HFF-Myc (cell line): Measurements from ENCODE around the gene CUTA.

Experiments used
- DNase-seq: peaks from one replicate; pipeline ENCODE4 v3.0.0-alpha.2; 2011; ENCODE audit warnings: low read depth; ENCODE audit errors: extremely low read depth
- H3K4me3 ChIP-seq: replicated peaks from 2 replicates; pipeline ENCODE4 v1.5.1; 2011; ENCODE audit warnings: low read depth, mild to moderate bottlenecking, control low read depth, low read length
- TF ChIP-seq, protein P1 (sequence below): IDR thresholded peaks from 2 replicates; pipeline ENCODE4 v1.5.1; 2012; ENCODE audit warnings: mild to moderate bottlenecking, low read depth, low read length, control low read depth; ENCODE audit errors: missing control alignments

The CUTA gene

DNA sequence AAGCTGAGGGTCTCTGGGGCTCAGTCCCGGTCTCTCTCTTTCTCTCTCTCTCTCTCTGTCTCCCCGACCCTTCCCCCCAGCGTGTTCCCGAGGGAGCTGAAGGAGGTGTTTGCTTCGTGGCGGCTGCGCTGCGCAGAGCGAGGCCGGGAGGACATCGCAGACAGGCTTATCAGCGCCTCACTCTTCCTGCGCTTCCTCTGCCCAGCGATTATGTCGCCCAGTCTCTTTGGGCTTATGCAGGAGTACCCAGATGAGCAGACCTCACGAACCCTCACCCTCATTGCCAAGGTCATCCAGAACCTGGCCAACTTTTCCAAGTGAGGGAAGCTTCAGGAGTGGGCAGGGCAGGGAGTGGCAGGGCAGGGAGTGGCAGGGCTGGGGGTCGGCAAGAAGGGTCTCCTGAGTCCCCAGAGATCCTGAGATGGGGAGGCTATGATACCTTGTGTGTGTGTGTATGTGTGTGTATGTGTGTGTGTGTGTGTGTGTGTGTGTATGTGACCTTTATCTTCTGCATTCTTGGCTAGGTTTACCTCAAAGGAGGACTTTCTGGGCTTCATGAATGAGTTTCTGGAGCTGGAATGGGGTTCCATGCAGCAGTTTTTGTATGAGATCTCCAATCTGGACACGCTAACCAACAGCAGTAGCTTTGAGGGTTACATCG lies 22.9 kb upstream of the CUTA start:
- H3K4me3 ChIP-seq = no peak overlapping the region
- DNase-seq = no peak
- TF ChIP-seq, protein P1, sequence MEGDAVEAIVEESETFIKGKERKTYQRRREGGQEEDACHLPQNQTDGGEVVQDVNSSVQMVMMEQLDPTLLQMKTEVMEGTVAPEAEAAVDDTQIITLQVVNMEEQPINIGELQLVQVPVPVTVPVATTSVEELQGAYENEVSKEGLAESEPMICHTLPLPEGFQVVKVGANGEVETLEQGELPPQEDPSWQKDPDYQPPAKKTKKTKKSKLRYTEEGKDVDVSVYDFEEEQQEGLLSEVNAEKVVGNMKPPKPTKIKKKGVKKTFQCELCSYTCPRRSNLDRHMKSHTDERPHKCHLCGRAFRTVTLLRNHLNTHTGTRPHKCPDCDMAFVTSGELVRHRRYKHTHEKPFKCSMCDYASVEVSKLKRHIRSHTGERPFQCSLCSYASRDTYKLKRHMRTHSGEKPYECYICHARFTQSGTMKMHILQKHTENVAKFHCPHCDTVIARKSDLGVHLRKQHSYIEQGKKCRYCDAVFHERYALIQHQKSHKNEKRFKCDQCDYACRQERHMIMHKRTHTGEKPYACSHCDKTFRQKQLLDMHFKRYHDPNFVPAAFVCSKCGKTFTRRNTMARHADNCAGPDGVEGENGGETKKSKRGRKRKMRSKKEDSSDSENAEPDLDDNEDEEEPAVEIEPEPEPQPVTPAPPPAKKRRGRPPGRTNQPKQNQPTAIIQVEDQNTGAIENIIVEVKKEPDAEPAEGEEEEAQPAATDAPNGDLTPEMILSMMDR = no peak

DNA sequence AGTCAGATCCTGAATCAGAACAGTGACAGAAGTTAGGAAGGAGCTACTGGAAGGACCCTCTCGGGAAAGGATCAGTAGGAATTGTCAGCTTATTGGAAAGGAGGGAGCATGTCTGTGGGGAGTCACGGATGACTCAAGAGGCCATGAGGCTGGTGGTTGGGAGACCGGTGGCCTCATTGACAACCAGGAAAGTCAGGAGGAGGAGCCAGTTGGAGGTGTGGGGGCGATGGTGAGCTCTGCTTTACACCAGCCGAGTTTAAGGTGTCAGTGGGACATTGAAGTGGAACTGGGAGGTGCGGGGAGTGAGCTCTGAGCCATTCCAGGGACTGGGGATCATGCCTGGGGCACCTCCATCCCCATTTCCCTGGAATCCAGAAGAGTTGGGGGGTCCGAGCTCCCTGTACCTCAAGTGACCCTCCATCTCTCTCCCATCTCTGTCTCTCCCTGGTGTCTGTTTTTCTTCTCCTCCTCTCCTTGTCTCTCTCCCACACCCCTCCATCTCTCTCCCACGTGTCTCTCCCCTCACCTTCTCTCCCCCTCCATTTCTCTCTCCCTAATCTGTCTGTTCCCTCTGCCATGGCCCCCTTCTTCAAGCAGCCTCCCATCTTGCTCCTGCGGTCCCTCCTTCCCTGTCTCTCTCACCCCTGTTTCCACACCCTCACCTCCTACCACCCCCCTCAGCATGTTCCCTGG lies 22.2 kb upstream of the CUTA start:
- TF ChIP-seq, protein P1 = no peak
- H3K4me3 ChIP-seq = no peak overlapping the region
- no peak for DNase-seq

- no peak overlapping the region for H3K4me3 ChIP-seq
- TF ChIP-seq, protein P1 = no peak
- DNase-seq = no peak
Observed at GRCh38 chr6:33438978-33439594, 21.2 kb upstream of the CUTA start.

DNA sequence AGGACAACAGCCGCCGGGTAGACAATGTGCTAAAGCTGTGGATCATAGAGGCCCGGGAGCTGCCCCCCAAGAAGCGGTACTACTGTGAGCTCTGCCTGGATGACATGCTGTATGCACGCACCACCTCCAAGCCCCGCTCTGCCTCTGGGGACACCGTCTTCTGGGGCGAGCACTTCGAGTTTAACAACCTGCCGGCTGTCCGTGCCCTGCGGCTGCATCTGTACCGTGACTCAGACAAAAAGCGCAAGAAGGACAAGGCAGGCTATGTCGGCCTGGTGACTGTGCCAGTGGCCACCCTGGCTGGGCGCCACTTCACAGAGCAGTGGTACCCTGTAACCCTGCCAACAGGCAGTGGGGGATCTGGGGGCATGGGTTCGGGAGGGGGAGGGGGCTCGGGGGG lies 19.8 kb upstream of the CUTA start:
- DNase-seq = no peak
- TF ChIP-seq, protein P1 = no peak
- H3K4me3 ChIP-seq = no peak overlapping the region

- no peak for DNase-seq
- H3K4me3 ChIP-seq = no peak overlapping the region
- TF ChIP-seq, protein P1 = no peak
Observed at GRCh38 chr6:33434961-33435360, 17.1 kb upstream of the CUTA start.

GRCh38 chr6:33433544-33434191 lies 15.8 kb upstream of the CUTA start:
- no peak overlapping the region for H3K4me3 ChIP-seq
- TF ChIP-seq, protein P1 = no peak
- DNase-seq = no peak
